Heart left ventricle (tissue), 13 donors: ENCODE data around the gene IL1RAPL1.

Source experiments
- POLR2A ChIP-seq, 2 donors: fragments of 450-650 bp; IDR thresholded peaks; one replicate each; pipeline ENCODE4 v1.6.1; 2017; ENCODE audit warnings: antibody characterized with exemption in 2 of 2, mild to moderate bottlenecking in 2 of 2, moderate library complexity in 2 of 2
- TF ChIP-seq, protein P1 (sequence below), 12 donors: fragments of 200-600 bp; sonication (generic) in 4 of 12; IDR thresholded peaks; one replicate each; pipeline versions ENCODE4 v1.5.0 to v1.8.0; 2018 to 2022; ENCODE audit warnings: antibody characterized with exemption in 12 of 12, mild to moderate bottlenecking in 5 of 12
- donor health status: ischemic (EF 13 %, LVEDD 7.1; RV severe dilation, severe dysfunction).
- donor health status: DM: no; HTN: yes; CAD: no.
- donor health status: DM: no; HTN: no; CAD: no.
- donor health status: ischemic (EF 25% LVEDD 6.9; RV normal size, moderate dysfunction).
- donor health status: ischemic (EF 25% LVEDD 5.7; RV mildly dilated, moderate dysfunction).
- donor health status: ischemic (EF 35%, LVEDD 5.7; RV mildly dilated, moderate dysfunction).
- donor health status: nonischemic (EF 11% LVEDD 7.7; RV severe dilation, severe dysfunction).
- donor health status: DM: yes; HTN: yes; CAD: no.
- donor health status: PGD.
- donor health status: ischemic (EF 29% LVEDD 5.4; RV normal size, mild dysfunction).
- donor health status: nonischemic (EF 23%, LVEDD 6.1; RV moderate dilation, normal function).

DNA sequence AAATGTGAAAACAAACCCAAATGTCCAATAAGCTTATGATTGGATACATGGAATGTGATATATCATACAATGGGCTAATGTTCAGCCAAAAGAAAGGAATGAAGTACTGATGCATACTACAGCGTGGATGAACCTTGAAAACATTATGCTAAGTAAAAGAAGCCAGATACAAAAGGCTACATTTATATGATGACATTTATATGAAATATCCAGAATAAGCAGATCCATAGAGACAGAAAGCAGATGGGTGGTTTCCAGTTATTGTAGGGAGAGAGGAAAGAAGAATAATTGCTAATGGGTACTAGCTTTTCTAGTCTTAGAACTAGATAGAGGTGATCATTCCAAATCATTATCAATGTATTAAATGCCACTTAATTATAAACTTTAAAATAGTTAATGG is 801.3 kb downstream of the IL1RAPL1 start:
- TF ChIP-seq, protein P1, sequence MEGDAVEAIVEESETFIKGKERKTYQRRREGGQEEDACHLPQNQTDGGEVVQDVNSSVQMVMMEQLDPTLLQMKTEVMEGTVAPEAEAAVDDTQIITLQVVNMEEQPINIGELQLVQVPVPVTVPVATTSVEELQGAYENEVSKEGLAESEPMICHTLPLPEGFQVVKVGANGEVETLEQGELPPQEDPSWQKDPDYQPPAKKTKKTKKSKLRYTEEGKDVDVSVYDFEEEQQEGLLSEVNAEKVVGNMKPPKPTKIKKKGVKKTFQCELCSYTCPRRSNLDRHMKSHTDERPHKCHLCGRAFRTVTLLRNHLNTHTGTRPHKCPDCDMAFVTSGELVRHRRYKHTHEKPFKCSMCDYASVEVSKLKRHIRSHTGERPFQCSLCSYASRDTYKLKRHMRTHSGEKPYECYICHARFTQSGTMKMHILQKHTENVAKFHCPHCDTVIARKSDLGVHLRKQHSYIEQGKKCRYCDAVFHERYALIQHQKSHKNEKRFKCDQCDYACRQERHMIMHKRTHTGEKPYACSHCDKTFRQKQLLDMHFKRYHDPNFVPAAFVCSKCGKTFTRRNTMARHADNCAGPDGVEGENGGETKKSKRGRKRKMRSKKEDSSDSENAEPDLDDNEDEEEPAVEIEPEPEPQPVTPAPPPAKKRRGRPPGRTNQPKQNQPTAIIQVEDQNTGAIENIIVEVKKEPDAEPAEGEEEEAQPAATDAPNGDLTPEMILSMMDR (IDR thresholded peaks at IDR 0.05): no peak
- TF ChIP-seq POLR2A (IDR thresholded peaks at IDR 0.05): no peak
